ENCODE data around the gene KMT5B. TPM values are rescaled to one million over a fixed set of nuclear protein-coding genes. Genes with fewer than 3 reads are reported as not detected.

KMT5B gene
- total and polyA plus RNA-seq, 2 of the 4 experiments (the other 2 are of a cell fraction), result 11.2 to 13.4 TPM

DNA sequence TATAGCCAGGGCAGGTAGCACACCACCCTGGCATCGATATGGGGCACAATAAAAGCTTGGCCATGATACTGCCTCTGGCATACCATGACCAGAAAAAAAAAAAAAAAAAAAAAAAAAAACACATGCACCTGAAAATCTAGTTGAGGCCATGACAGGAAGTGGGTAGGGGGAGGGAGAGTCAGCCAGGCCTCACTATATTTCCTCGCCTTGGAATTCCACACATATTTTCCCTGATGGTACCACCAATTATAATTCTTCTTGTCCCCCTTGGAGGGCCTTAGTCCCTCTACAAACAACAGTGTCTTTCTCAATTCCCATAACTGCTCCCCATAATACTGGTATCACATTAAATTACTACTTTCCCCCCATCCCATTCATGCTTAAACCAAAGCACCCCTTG lies 79.3 kb downstream of the KMT5B start:
- BruUV-seq (replicated peaks), result no TSS peak
- no peak overlapping the region for H3K23ac ChIP-seq (ENCODE audit: low read depth, low read length)
- H3K4me1 ChIP-seq (ENCODE audit: control insufficient read depth, insufficient read depth, low read length), result peaks cover 2% of the 10 kb centered on the region
- no peak overlapping the region for H2BK15ac ChIP-seq (ENCODE audit: low read depth, low read length)
- H3K9me3 ChIP-seq (ENCODE audit: control insufficient read depth, insufficient read depth, low read length), result peaks cover 9% of the 10 kb centered on the region
- H2AK5ac ChIP-seq (ENCODE audit: low read depth, low read length), result no peak overlapping the region
- intact Hi-C loops (cut with micrococcal nuclease), result no loop called here
- DNase-seq, result no peak
- H3K4me2 ChIP-seq (ENCODE audit: low read depth, low read length), result no peak overlapping the region
- no peaks in the 10 kb centered on the region for H4K20me1 ChIP-seq (ENCODE audit: insufficient read depth, low read length)
- in situ Hi-C loops (cut with MboI; ENCODE audit: low sequenced_read_pairs), result no loop called here
- H2AFZ ChIP-seq (replicated peaks; ENCODE audit: low read length, poor library complexity), result no peak overlapping the region
- H2BK5ac ChIP-seq (ENCODE audit: low read depth, low read length, poor library complexity, severe bottlenecking), result no peak overlapping the region
- H2BK120ac ChIP-seq (ENCODE audit: low read depth, low read length), result no peak overlapping the region
- H3K4ac ChIP-seq (ENCODE audit: low read depth, low read length), result no peak overlapping the region
- no peak overlapping the region for H3K9ac ChIP-seq (ENCODE audit: low read depth, low read length)
- peaks cover 4% of the 10 kb centered on the region; the same call in 1 of the 2 replicates for H3K27me3 ChIP-seq (ENCODE audit: control insufficient read depth, insufficient read depth, low read length)
- ATAC-seq (ENCODE audit: low read depth), result no peak
- H2AK9ac ChIP-seq (replicated peaks; ENCODE audit: low read depth, low read length, poor library complexity), result no peak overlapping the region
- dilution Hi-C loops (cut with HindIII; ENCODE audit: low sequenced_read_pairs, unreplicated experiment), result no loop called here
- no CpG with 5 or more reads among the region's 2 CpGs for WGBS, 2 experiments (ENCODE audit: extremely low coverage in 2 of 2, insufficient read length in 1 of 2)
- ChIA-PET CTCF (no interaction called here), POLR2A (ENCODE audit: unreplicated experiment) (no interaction called here)
- H3K18ac ChIP-seq (ENCODE audit: low read depth, low read length), result no peak overlapping the region
- no peak overlapping the region for H4K5ac ChIP-seq (ENCODE audit: low read depth, low read length)
- H3K9me1 ChIP-seq (ENCODE audit: insufficient read depth, low read length), result no peaks in the 10 kb centered on the region
- no peak overlapping the region for H3K14ac ChIP-seq (replicated peaks; ENCODE audit: low read depth, low read length)
- H4K91ac ChIP-seq (ENCODE audit: insufficient read depth, low read depth, low read length), result no peak overlapping the region
- no peaks in the 10 kb centered on the region for H3K79me1 ChIP-seq (ENCODE audit: low read depth in 1 of 2, low read length in 2 of 2)
- TF ChIP-seq RFX5 (IDR thresholded peaks at IDR 0.05; ENCODE audit: low read depth, low read length) (no peak), USF2 (IDR thresholded peaks at IDR 0.05; ENCODE audit: low read depth, low read length) (no peak), NFE2L2 (IDR thresholded peaks at IDR 0.05; ENCODE audit: low read depth, low read length) (no peak), SMC3 (IDR thresholded peaks at IDR 0.05; ENCODE audit: low read depth, low read length) (no peak), ELK1 (IDR thresholded peaks at IDR 0.05; ENCODE audit: borderline replicate concordance, low read depth, low read length) (no peak), RAD21 (IDR thresholded peaks at IDR 0.05; ENCODE audit: low read length) (no peak), POLR2A (IDR thresholded peaks at IDR 0.05; ENCODE audit: low read depth, low read length) (no peak), BHLHE40 (IDR thresholded peaks at IDR 0.05; ENCODE audit: low read depth, low read length) (no peak), MAFK (IDR thresholded peaks at IDR 0.05; ENCODE audit: low read depth, low read length) (no peak), CTCF (conservative IDR thresholded peaks at IDR 0.05; ENCODE audit: low read depth, low read length) (no peak), RCOR1 (IDR thresholded peaks at IDR 0.05; ENCODE audit: insufficient replicate concordance, low read length) (no peak), MXI1 (IDR thresholded peaks at IDR 0.05; ENCODE audit: borderline replicate concordance, low read depth, low read length) (no peak), CHD1 (IDR thresholded peaks at IDR 0.05; ENCODE audit: low read depth, low read length) (no peak), CEBPB (IDR thresholded peaks at IDR 0.05; ENCODE audit: low read depth, low read length) (no peak), MAZ (IDR thresholded peaks at IDR 0.05; ENCODE audit: borderline replicate concordance, low read depth, low read length) (no peak), FOS (IDR thresholded peaks at IDR 0.05; ENCODE audit: low read depth, low read length) (no peak)
- no peak overlapping the region for H4K8ac ChIP-seq (ENCODE audit: low read depth in 2 of 2, low read length in 2 of 2)
- no peaks in the 10 kb centered on the region for H3K36me3 ChIP-seq (ENCODE audit: control insufficient read depth, insufficient read depth, low read length)
- no peak overlapping the region for H3K27ac ChIP-seq (ENCODE audit: insufficient read depth, low read length)
- H3K4me3 ChIP-seq (ENCODE audit: insufficient read depth, low read depth, low read length), result no peak overlapping the region
- H2BK20ac ChIP-seq (ENCODE audit: low read depth, low read length), result no peak overlapping the region
- no peak overlapping the region for H3K56ac ChIP-seq (ENCODE audit: extremely low read depth, insufficient read depth, low read length)

All from IMR-90 (cell line).